Pons (tissue), 1 donor: ENCODE measurements around the gene DCTN3.

ENCODE experiments used
- DNase-seq: peaks from one replicate; pipeline ENCODE4 v3.0.0-alpha.2; 2016; ENCODE audit warnings: low spot score

Gene DCTN3

GRCh38 chr9:34573599-34574325 is 46.5 kb downstream of the DCTN3 start:
- DNase-seq, result no peak

DNA sequence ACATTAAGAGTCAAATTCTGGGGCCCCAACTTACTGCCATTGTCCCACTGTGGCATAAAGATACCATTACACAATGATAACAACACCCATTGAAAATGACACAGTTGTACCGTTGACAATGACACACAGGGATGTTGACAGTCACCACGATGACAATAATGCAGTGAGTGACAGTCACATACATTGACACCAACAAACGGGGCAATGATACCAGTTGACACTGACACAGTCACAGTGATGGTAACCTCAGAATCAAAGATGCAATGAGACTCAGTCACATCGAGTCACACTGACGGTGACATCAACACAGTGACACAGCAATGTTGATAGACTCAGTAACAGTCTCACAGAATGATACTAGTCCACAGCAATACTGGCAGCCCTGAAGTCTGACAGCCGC is 47.7 kb downstream of the DCTN3 start:
- DNase-seq, result no peak

GRCh38 chr9:34572092-34572491 is 48.2 kb downstream of the DCTN3 start:
- DNase-seq, result no peak

- no peak for DNase-seq
These were observed 48.8 kb downstream of the DCTN3 start for GRCh38 chr9:34571481-34571810.

DNA sequence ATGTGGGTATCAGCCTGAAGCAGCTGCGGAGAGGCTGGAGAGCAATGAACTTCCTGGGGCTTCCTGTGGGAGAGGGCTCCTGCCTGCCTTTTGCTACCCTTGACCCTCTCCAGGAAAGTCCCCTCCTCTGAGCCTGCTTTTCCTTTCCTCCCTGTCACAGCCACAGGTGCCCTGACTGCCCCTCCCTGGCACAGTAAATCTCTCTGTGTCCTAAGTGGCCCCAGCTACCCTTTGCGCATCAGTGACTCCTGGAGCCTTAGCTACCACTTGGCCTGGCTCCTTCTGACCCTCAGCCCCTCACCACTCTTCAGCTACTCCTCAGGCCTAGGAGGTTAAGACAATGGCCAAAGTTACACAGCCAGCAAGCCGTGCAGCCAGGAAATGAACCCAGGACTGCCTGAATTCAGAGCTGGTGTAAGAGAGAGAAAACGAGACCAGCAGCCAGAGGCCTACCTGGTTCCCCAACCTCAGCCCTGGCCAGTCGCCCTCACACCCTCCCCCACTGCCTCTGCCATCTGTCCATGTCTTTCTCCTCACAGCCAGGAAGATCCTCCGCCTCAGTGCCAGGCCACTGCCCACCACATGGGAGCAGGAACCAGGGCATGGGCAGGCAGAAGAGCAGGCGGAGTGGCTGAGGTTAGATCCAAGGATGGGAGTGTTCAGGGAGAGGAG is 49.4 kb downstream of the DCTN3 start:
- DNase-seq, result no peak

DNA sequence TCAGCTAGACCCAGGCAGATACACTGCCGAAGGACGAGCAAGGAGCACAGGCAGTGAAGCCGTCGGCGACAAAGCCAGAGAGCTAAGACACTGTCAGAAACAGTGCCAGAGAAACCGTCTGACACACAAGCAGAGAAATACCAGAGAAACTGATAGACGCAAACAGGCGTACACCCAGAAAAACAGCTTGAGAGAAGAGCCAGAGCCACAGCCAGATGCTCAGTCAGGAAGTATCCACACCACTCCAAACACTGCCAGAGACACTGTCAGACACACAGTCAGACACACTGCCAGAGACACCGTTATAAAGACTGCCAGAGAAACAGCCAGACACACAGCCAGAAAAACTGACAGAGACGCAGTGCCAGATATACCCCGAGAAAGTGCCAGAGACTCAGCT is 49.9 kb downstream of the DCTN3 start:
- no peak for DNase-seq

DNA sequence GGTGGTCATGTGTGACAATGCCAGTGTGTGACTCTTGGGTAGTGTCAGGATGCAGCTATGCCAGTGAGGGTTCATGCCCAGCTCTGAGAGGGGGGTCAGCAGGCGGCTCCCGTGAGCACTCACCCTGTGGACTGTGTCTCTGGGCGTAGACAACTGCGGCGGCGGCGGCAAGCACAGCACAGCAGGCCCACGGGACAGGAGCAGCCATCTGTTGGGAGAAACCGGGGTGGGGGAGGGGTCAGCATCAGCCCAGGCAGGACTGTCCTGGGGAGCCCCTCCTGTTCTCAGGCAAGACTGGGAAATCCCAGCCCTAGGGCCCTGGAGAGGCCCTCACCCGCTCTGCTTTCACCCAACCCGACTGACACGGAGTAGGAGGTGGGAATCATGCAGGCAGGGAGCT is 51.5 kb downstream of the DCTN3 start:
- no peak for DNase-seq

DNA sequence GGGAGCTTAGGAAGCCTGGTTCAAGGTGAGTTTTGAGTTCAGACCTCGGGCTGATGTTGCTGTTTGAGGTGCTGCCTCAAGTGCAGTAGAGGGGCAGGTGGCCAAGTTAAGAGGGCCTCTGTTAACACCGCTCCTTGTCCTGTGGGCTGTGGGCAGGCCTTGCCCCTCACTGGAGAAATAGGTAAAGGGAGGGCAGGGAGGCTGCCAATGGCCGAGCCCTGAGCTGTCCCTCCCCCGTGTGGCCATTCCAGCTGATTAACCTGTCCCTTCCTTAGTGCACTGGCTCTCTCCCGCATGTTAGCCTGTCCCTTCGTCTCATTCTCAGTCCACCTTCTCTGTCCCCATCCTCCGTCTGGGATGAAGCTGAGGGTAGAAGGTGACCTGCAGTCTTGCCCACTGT is 52.2 kb downstream of the DCTN3 start:
- DNase-seq, result no peak

DNA sequence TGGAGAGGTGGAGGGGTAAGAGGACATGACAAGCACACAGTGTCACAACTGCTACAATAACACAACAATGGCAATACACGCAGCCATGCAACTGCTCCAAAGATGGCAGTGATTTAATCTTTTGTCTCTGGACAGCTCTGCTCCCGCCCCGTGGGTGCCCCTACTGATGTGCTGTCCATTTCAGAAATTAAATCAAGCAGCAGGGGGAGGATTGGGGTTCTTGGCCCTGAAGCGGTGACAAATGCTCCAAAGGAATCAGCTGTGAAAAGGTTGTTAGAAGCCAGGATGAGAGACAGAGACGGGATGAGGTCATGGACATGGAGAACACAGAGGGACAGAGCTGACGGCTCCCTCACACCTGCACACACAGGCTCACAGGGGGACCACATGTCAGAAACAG is 53.3 kb downstream of the DCTN3 start:
- no peak for DNase-seq

DNA sequence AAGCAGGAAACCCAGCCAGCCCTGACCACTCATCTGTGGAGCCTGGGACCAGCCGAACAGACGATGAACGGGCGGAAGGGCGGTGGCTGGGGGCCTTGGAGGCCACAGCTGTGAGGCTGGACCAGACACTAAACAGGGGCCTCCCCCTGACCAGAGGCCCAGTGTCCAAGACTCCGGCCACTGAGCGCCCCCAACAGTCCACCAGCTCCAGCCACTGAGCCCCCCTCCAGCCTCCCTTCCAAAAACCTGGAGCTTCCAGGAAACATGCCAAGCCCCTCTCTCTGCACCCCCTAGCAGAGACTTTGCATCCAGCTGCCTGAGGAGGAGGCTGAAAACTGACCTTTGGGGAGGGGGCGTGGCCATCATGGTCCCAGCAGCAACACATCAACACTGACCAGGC is 54.0 kb downstream of the DCTN3 start:
- DNase-seq, result no peak

GRCh38 chr9:34565856-34566255 is 54.4 kb downstream of the DCTN3 start:
- no peak for DNase-seq

- DNase-seq, result no peak
These were observed 55.7 kb downstream of the DCTN3 start for GRCh38 chr9:34564617-34565016.
